Mononuclear cell (primary cell): ENCODE measurements around the gene TMEM222. TPM values are rescaled to one million over a fixed set of nuclear protein-coding genes. Genes with fewer than 3 reads are reported as not detected.
A peak's percentile ranks its signal among the peaks of the same experiment; 100 is the strongest.
"Not testable (repeated sequence)": the region's sequence is repeated elsewhere in the genome, so short reads cannot be mapped to it uniquely, and the experiment has no call there.

Experiments used
- H3K27me3 ChIP-seq: 2 replicates; pipeline ENCODE4 v1.6.0; 2011; ENCODE audit warnings: low read length, control low read depth; ENCODE audit not compliant: insufficient read depth
- H3K4me1 ChIP-seq: 2 replicates; pipeline ENCODE4 v1.5.1; 2011; ENCODE audit warnings: mild to moderate bottlenecking, low read length, control low read depth; ENCODE audit not compliant: insufficient read depth
- H3K4me3 ChIP-seq: 2 replicates; pipeline ENCODE4 v1.5.1; 2011; ENCODE audit warnings: mild to moderate bottlenecking, low read length, moderate library complexity
- H3K9me3 ChIP-seq: 2 replicates; pipeline ENCODE4 v1.5.1; 2011; ENCODE audit warnings: low read depth, mild to moderate bottlenecking, control low read depth, low read length
- total RNA-seq: library from RNA; depleted of rRNA; stranded (reverse); fragments of >200 nt; gene quantifications from one replicate; pipeline ENCODE4 v1.2.3, GENCODE V29; 2012

The TMEM222 gene, protein sequence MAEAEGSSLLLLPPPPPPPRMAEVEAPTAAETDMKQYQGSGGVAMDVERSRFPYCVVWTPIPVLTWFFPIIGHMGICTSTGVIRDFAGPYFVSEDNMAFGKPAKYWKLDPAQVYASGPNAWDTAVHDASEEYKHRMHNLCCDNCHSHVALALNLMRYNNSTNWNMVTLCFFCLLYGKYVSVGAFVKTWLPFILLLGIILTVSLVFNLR
- 17.0 TPM for total RNA-seq

DNA sequence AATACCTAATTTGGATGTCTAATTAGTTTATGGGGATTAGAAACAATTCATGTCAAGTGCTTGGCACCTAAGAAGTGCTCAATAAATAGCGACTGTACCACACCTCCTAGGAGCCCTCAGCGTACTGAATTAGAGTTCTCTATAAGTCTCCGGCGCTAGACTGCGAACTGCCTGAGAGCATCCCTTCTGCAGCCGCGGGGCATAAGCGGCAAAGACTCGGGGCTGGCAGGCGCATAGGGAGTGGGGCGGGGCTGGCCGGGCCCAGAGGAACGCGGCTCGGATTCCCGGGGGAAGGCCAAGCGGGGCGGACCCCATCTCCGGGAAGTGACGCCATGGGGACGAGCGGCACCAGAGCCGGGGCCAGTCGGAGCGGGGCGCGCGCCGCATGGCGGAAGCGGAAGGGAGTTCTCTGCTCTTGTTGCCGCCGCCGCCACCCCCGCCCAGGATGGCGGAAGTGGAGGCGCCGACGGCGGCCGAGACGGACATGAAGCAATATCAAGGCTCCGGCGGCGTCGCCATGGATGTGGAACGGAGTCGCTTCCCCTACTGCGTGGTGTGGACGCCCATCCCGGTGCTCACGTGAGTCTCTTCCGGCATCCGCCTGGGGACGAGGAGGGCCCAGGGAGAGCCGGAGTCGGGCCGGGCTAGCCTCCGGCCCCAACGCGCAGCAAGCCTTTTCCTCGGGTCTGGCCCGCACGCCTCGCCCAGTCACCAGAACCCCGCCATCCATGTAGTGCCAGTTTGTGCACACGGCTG is at the start of gene TMEM222:
Gene TMEM222, plus strand, starts transcription at position 351 of the 756 bp plus-strand sequence. Its CDS starts 35 bp downstream, at position 386.
- Histone ChIP-seq H3K4me1 (peaks cover 32% of the 10 kb centered on the region), H3K27me3 (no peaks in the 10 kb centered on the region), H3K4me3 (peak within 1 kb of the TSS; percentile 97), H3K9me3 (no peaks in the 10 kb centered on the region)

DNA sequence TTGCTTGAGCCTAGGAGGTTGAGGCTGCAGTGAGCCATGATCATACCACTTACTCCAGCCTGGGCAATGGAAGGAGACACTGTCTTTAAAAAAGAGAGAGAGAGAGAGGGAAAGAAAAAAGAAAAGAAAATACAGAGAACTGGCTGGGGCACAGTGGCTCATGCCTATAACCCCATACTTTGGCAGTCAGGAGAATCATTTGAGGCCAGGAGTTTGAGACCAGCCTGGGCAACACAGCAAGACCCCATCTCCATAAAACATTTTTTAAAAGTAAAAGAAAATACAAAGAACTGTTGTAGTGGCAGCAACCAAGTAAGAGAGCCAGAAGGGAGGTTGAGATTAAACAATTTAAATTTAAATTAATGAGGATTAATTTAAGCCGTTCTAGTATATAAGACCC is 47.8 kb upstream of the TMEM222 start:
- H3K4me3 ChIP-seq, result no peak overlapping the region
- H3K9me3 ChIP-seq, result no peaks in the 10 kb centered on the region
- H3K4me1 ChIP-seq, result peaks cover 27% of the 10 kb centered on the region
- H3K27me3 ChIP-seq, result no peaks in the 10 kb centered on the region

DNA sequence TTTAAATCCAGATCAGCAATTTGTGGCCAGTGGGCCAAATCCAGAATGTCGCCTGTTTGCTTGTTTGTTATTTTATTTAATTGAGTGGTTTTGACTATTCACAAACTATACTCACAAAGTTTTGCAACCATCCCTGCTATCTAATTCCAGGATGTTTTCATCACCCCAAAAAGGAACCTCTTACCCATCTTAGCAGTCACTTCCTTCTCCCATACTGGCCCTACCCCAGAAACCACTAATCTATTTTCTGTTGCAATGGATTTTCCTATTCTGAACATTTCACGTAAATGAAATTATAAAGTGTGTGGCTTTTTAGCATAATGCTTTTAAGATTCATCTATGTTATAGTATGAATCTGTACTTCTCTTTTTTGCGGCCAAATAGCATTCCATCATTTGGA is 46.3 kb upstream of the TMEM222 start:
- Histone ChIP-seq H3K27me3 (no peaks in the 10 kb centered on the region), H3K4me1 (peaks cover 27% of the 10 kb centered on the region), H3K4me3 (no peak overlapping the region), H3K9me3 (no peaks in the 10 kb centered on the region)

DNA sequence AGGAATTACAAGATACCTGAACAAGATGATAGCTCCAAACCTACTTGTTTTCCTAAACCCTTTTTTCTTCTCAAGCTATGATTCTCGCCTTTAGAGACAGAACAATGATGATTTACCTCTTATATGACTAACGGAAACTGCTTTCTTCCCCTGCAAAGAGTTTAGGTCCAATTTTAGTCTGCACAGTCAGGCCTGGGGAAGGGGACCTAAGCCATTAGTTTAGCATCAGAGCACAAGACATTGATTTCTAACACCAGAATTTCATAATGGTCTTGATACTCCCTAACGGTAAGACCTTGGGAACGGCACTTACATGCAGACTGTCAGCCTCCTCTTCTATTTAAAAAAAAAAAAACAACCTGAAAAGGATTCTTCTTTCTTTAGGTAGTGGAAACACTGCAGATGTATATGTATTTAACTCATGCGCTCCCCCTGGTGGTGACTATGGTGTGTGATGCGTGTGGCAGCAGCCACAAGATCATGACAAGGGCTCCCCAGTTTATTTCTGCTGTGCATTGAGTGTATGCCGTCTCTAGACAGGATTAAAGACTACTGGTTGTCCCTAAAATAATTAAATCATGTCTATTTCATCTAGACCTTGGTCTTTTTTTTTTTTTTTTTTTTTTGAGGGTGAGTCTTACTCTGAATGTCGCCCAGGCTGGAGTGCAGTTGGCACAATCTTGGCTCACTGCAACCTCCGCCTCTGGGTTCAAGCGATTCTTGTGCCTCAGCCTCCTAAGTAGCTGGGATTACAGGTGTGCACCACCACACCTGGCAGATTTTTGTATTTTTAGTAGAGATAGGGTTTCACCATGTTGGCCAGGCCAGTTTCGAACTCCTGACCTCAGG is 37.3 kb upstream of the TMEM222 start:
- Histone ChIP-seq H3K9me3 (no peaks in the 10 kb centered on the region), H3K4me3 (no peak overlapping the region), H3K4me1 (no peaks in the 10 kb centered on the region), H3K27me3 (no peaks in the 10 kb centered on the region)

DNA sequence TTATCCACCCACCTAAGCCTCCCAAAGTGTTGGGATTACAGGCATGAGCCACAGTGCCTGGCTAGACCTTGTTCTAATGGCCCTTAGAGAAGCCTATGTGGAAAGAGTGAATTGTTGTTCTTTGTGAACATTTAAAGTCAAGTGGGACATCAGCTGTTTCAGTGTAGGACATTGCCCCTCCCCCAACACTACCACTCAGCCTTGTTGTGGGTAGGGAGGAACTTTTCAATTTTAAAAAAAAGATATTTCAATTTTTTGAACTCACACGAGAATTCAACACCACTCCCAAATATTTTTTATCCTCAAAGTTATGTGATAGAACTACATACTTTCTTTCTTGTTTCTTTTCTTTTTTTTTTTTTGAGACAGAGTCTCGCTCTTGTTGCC is 36.7 kb upstream of the TMEM222 start:
- H3K9me3 ChIP-seq, result no peaks in the 10 kb centered on the region
- no peaks in the 10 kb centered on the region for H3K4me1 ChIP-seq
- no peak overlapping the region for H3K4me3 ChIP-seq
- H3K27me3 ChIP-seq, result no peaks in the 10 kb centered on the region

DNA sequence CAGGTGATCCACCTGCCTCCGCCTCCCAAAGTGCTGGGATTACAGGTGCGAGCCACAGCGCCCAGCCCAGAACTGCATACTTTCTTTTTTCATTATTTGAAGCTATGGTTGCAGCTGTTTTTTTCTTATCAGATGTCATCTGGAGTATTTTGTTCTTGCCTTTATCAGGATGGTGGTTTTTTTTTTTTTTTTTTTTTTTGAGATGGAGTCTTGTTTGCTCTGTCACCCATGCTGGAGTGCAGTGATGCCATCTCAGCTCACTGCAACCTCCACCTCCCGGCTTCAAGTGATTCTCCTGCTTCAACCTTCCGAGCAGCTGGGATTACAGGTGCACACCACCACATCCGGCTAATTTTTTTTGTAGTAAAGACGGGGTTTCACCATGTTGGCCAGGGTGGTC is 36.1 kb upstream of the TMEM222 start:
- not testable (repeated sequence) for H3K4me1 ChIP-seq, H3K4me3 ChIP-seq

DNA sequence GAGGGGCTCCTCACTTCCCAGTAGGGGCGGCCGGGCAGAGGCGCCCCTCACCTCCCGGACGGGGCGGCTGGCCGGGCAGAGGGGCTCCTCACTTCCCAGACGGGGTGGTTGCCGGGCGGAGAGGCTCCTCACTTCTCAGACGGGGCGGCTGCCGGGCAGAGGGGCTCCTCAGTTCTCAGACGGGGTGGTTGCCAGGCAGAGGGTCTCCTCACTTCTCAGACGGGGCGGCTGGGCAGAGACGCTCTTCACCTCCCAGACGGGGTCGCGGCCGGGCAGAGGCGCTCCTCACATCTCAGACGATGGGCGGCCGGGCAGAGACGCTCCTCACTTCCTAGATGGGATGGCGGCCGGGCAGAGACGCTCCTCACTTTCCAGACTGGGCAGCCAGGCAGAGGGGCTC is 32.8 kb upstream of the TMEM222 start:
- not testable (repeated sequence) for H3K27me3 ChIP-seq, H3K9me3 ChIP-seq, H3K4me3 ChIP-seq, H3K4me1 ChIP-seq

More for the DNA sequence above, 36.1 kb upstream of the TMEM222 start:
- H3K27me3 ChIP-seq, H3K9me3 ChIP-seq: not testable (repeated sequence)

DNA sequence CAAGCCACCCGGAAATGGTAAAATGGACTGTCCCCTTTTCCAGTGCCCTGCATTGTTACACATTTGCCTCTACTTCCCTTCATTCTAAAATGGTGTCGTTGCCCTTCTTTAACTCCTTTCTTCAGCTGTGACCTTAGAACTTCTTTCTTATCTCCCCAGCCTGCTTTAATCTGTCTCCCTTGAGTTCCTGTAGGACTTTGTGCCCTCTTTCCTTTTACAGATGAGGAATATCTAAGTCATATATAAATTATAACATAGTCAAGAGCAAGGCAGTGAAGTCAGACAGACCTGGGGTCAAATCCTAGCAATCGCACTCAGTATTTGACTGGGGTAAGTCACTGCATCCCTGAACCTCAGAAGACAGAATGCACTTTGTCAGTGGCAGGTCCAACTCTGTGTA is 31.4 kb upstream of the TMEM222 start:
- no peaks in the 10 kb centered on the region for H3K27me3 ChIP-seq
- H3K4me1 ChIP-seq, result no peaks in the 10 kb centered on the region
- no peaks in the 10 kb centered on the region for H3K9me3 ChIP-seq
- no peak overlapping the region for H3K4me3 ChIP-seq

DNA sequence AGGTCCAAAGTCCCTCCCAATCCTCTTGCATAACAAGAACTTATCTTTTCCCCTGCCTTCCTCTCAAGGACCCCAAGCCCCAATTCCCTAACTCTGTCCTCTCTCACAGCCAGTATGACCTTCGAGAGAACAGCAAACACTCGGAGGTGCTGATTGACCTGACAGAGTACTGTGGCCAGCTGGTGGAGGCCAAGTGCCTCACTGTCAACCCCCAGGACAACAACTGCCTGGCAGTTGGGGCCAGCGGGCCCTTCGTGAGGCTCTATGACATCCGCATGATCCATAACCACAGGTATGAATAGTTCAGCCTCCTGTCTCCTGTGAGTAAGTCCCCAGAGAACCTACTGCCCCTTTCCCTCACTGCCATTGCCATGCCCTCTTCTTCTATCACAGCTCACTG is 29.9 kb upstream of the TMEM222 start:
- Histone ChIP-seq H3K27me3 (no peaks in the 10 kb centered on the region), H3K4me1 (no peaks in the 10 kb centered on the region), H3K9me3 (no peaks in the 10 kb centered on the region), H3K4me3 (no peak overlapping the region)

DNA sequence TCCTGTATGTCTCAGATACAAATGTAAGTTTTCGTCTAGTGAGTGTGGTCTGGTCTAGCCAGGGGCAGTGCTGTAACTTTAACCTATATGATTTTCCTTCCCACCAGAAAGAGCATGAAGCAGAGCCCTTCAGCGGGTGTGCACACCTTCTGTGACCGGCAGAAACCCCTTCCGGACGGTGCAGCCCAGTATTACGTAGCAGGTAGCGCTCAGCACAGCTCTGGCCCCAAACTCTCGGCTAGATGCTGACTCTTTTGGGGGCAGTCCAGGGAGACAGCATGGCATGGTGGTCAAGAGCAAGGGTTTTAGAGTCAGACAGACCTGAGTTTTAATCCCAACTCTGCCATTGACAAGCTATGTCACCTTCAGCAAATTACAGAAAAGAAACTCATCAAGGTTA is 28.0 kb upstream of the TMEM222 start:
- H3K4me1 ChIP-seq, result peaks cover 3% of the 10 kb centered on the region
- no peaks in the 10 kb centered on the region for H3K9me3 ChIP-seq
- H3K27me3 ChIP-seq, result no peaks in the 10 kb centered on the region
- H3K4me3 ChIP-seq, result no peak overlapping the region

DNA sequence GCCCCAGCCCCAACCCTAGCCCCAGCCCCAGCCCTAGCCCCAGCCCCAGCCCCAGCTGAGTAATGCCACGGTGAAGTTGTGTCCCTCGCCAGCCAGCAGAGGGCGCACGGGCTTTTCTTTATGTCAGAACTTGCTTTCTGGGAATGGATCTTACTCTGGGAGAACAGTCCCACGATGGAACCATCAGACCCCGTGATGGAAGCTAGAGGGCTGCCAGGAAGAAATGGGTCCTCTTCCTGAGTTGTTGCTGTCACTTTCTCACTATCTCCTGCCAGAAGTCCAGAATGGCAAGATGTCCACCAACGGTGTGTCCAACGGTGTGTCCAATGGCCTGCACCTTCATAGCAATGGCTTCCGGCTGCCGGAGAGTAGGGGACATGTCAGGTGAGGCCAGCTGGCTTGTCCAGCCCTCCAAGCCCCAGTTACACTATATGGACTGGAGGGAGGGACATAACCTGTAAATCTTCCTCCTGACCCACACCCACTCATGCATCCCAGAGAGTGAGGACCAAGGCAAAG is 25.1 kb upstream of the TMEM222 start:
- Histone ChIP-seq H3K27me3 (no peaks in the 10 kb centered on the region), H3K4me1 (peaks cover 21% of the 10 kb centered on the region), H3K4me3 (no peak overlapping the region), H3K9me3 (no peaks in the 10 kb centered on the region)

DNA sequence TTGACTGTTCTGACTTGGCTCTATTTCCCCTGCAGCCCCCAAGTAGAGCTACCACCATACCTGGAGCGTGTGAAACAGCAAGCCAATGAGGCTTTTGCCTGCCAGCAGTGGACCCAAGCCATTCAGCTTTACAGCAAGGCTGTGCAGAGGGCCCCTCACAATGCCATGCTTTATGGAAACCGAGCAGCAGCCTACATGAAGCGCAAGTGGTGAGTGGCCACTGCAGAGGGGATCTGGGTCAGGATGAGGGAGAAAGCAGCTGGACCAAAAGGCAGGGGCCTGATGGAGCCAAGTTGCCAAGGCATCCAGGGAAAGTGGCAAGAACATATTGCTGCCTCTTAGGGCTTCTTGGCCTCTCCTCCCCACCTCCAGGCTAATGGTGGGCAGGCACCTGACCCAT is 24.1 kb upstream of the TMEM222 start:
- H3K9me3 ChIP-seq, result no peaks in the 10 kb centered on the region
- H3K27me3 ChIP-seq, result no peaks in the 10 kb centered on the region
- H3K4me1 ChIP-seq, result peaks cover 21% of the 10 kb centered on the region
- no peak overlapping the region for H3K4me3 ChIP-seq

DNA sequence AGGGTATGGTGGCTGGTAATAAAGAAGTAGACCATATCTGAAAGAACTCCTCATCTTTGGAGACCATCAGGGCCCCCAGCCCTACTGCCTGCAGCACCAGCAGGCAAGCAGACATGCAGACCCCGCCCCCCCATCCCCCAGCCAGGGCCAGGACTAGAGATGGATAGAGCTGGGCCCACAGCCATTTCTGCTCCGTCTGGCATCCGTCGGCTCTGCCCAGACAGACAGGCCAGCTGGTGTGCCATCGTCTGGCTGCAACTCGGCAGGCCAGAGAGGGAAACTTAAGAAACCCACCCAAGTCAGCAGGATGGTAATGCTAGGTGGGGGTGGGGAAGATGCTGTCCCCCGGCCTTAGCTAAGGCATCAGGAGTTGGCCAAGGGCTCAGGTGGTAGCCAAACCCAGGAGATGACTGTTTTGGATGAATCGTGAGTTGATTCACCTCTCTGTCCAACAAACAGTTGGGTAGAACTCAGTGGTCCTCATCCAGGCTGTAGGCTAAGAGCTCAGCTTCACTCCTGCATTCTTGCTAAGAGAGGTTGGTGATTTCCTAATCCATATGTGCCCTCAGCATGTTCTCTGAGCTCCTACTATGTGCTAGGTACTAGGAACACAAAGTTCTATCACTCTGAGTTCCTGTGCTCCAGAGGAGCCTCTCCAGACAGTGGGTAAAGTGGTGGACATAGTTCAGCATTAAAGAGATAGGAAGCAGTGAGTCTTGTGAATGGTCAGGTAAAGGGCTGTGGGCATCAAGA is 23.2 kb upstream of the TMEM222 start:
- Histone ChIP-seq H3K9me3 (no peaks in the 10 kb centered on the region), H3K4me1 (peaks cover 21% of the 10 kb centered on the region)

DNA sequence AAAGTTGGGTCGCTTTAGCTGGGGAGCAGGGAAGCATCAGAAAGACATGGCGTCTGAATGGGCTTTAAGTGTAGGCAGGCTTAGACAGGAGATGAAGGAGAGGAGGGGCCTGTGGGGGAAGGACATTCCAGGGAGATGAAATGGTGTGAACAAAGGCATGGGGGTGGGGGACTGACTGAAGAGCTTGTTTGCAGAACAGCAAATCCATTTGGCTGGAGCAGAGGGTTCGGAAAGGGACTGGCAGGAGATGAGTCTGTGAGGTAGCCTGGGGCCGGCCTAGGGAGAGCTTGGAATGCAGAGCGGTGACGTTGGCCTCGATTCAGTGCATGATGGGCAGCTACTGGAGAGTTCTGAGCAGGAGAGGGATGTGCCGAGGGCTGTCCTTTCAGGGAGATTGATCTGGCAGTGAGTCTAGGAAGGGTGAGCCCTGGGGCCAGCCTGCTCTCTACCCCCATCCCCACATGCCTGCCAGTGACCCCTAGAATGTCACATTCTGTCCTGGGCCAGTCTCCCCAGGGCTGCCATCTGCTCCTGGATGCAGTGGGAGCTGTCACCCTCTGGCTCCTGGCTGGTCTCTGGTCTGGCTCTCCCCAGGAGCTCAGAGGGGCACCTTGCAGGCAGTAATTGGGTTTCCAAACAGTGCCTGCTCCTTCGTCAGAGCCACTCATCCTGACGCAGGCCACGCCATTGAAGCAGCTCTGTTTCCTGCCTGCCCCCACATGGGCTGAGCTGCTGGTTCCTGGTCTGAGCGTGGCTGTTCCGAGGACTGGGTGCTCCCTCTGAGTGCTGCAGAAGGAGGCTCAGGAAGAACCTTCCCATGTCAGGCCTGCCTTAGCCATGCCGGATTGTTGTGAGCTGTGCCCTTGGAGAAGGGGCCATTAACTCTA is 22.3 kb upstream of the TMEM222 start:
- H3K27me3 ChIP-seq, result no peaks in the 10 kb centered on the region
- H3K4me3 ChIP-seq, result no peak overlapping the region
- H3K4me1 ChIP-seq, result peaks cover 21% of the 10 kb centered on the region
- H3K9me3 ChIP-seq, result no peaks in the 10 kb centered on the region

More for the DNA sequence above, 23.2 kb upstream of the TMEM222 start:
- H3K4me3 ChIP-seq, result no peak overlapping the region
- H3K27me3 ChIP-seq, result no peaks in the 10 kb centered on the region
